SK-N-MC (cell line): ENCODE measurements around the gene GRAMD1B.

ENCODE experiments used
- EZH2 ChIP-seq: fragments of 200-600 bp; sonication (generic); IDR thresholded peaks from one replicate; pipeline ENCODE4 v1.6.1; 2017; ENCODE audit warnings: antibody characterized with exemption
- FOXP2 ChIP-seq: optimal IDR thresholded peaks from 2 replicates; pipeline ENCODE3; 2011; ENCODE audit warnings: mild to moderate bottlenecking, moderate library complexity; ENCODE audit not compliant: insufficient read depth; ENCODE audit errors: extremely low read length, control extremely low read depth

- TF ChIP-seq EZH2 (no peak), FOXP2 (no peak)
Observed at GRCh38 chr11:123586568-123586967, 156.5 kb downstream of the GRAMD1B start.
